Esophagus (tissue), 2 donors: ENCODE measurements around the gene NECTIN4. TPM values are rescaled to one million over a fixed set of nuclear protein-coding genes. Genes with fewer than 3 reads are reported as not detected.

Source experiments
- H3K27ac ChIP-seq, 2 donors: one replicate each; pipeline ENCODE4 v1.5.1; 2013; ENCODE audit warnings: low read depth in 2 of 2, mild to moderate bottlenecking in 2 of 2, inconsistent platforms in 1 of 2, low read length in 1 of 2, moderate library complexity in 1 of 2
- H3K27me3 ChIP-seq, 2 donors: one replicate each; pipeline ENCODE4 v1.6.1; 2013; ENCODE audit warnings: low read length in 2 of 2, control low read depth in 1 of 2, mild to moderate bottlenecking in 1 of 2; ENCODE audit not compliant: insufficient read depth in 2 of 2, control insufficient read depth in 1 of 2
- H3K36me3 ChIP-seq, 2 donors: one replicate each; pipeline ENCODE4 v1.6.1; 2013; ENCODE audit warnings: low read length in 1 of 2; ENCODE audit not compliant: control insufficient read depth in 2 of 2, insufficient read depth in 2 of 2
- H3K4me1 ChIP-seq, 2 donors: one replicate each; pipeline ENCODE4 v1.6.1; 2013; ENCODE audit warnings: low read length in 1 of 2; ENCODE audit not compliant: control insufficient read depth in 2 of 2, insufficient read depth in 2 of 2
- H3K4me3 ChIP-seq, 2 donors: one replicate each; pipeline ENCODE4 v1.5.1; 2013; ENCODE audit warnings: low read length in 2 of 2, mild to moderate bottlenecking in 2 of 2, low read depth in 1 of 2, moderate library complexity in 1 of 2
- H3K9me3 ChIP-seq, 2 donors: one replicate each; pipeline ENCODE4 v1.6.1; 2013; ENCODE audit warnings: mild to moderate bottlenecking in 2 of 2, low read depth in 1 of 2, low read length in 1 of 2, moderate library complexity in 1 of 2; ENCODE audit not compliant: control insufficient read depth in 2 of 2, insufficient read depth in 1 of 2
- WGBS, 2 donors: extraction: QIAGEN DNeasy Blood & Tissue Kit; methylation state at CpG; one replicate each; pipeline ENCODE4 v1.1.7; 2013; 5-methylcytosine and 5-hydroxymethylcytosine counted together
- polyA plus RNA-seq, 2 donors: library from polyadenylated mRNA; stranded (reverse); fragments of 200-250 nt; gene quantifications; one replicate each; pipeline ENCODE4 v1.2.3, GENCODE V29; 2013
- donor health status: healthy with polysubstance abuse.
- donor health status: Bipolar disorder and iron deficiency.

Gene NECTIN4
- 10 to 100 TPM; 44.9 to 80.5 TPM for polyA plus RNA-seq

GRCh38 chr1:161089251-161089924 lies at the start of gene NECTIN4:
TSS of gene NECTIN4 (minus strand) at chr1:161089558. CDS start at chr1:161089296, 262 bp downstream.
- peak within 1 kb of the TSS; percentile 68 to 73 for H3K4me3 ChIP-seq
- H3K4me1 ChIP-seq = peaks cover 0 to 23% of the 10 kb centered on the region in 2 donors
- no peaks in the 10 kb centered on the region for H3K36me3 ChIP-seq
- no peaks in the 10 kb centered on the region for H3K9me3 ChIP-seq
- WGBS, 2 donors = 35 to 47% methylated on average over 22 of the region's 22 CpGs
- H3K27me3 ChIP-seq = no peaks in the 10 kb centered on the region
- peak within 1 kb of the TSS; percentile 94 to 96 for H3K27ac ChIP-seq

GRCh38 chr1:161138431-161138830 lies 49.1 kb upstream of the NECTIN4 start:
- no peaks in the 10 kb centered on the region for H3K9me3 ChIP-seq
- H3K4me3 ChIP-seq = no peak overlapping the region
- H3K36me3 ChIP-seq = no peaks in the 10 kb centered on the region
- H3K27me3 ChIP-seq = no peaks in the 10 kb centered on the region
- 88 to 90% methylated on average over 1 of the region's 1 CpG for WGBS, 2 donors
- no peaks in the 10 kb centered on the region for H3K4me1 ChIP-seq
- H3K27ac ChIP-seq = no peak overlapping the region

GRCh38 chr1:161137881-161138280 lies 48.5 kb upstream of the NECTIN4 start:
- WGBS, 2 donors = 77 to 81% methylated on average over 3 of the region's 3 CpGs
- Histone ChIP-seq H3K4me1 (no peaks in the 10 kb centered on the region), H3K9me3 (no peaks in the 10 kb centered on the region), H3K4me3 (no peak overlapping the region), H3K36me3 (no peaks in the 10 kb centered on the region), H3K27ac (no peak overlapping the region), H3K27me3 (no peaks in the 10 kb centered on the region)

DNA sequence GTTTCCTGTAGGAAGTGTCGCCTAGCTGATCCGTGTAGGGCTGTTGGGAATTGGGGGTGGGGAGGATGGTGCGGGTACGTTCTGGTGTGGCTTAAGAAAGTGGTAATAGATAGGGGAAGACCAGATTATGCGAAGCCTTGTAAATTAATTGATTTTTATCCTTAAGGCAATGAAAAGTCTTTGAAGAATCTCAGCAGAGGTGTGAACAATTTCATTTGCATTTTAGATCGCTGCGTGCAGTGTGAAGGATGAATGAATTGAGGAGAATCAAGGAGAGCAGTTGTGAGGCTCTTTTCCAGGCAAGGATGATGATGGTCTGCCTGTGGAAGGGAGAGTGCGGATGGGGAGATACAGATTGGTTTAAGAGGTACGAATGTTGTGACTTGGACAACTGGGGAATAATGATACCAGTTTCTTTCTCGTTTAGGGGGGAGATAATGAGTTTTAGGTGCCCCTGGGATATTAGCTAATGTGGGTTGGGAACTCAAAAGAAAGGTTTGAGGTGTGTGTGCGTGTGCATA lies 43.9 kb upstream of the NECTIN4 start:
- WGBS, 2 donors = 4% methylated on average over 11 of the region's 11 CpGs
- Histone ChIP-seq H3K36me3 (peaks cover 0 to 4% of the 10 kb centered on the region in 2 donors), H3K4me1 (peaks cover 0 to 2% of the 10 kb centered on the region in 2 donors), H3K27me3 (no peaks in the 10 kb centered on the region), H3K27ac (peak overlapping the region; percentile 91 to 99), H3K4me3 (peak overlapping the region; percentile 81 to 89), H3K9me3 (no peaks in the 10 kb centered on the region)

- 1% methylated on average over 56 to 68 of the region's 68 CpGs for WGBS, 2 donors
- Histone ChIP-seq H3K4me1 (peaks cover 0 to 2% of the 10 kb centered on the region in 2 donors), H3K27ac (peak within 1 kb of the TSS; percentile 91 to 99), H3K27me3 (no peaks in the 10 kb centered on the region), H3K9me3 (no peaks in the 10 kb centered on the region), H3K4me3 (peak within 1 kb of the TSS; percentile 81 to 89), H3K36me3 (peaks cover 0 to 6% of the 10 kb centered on the region in 2 donors)
Observed at GRCh38 chr1:161132410-161133219, 43.3 kb upstream of the NECTIN4 start, which contains the start of gene DEDD. TSS of gene DEDD (minus strand) at chr1:161132667. CDS start at chr1:161124462, 8,205 bp downstream.

DNA sequence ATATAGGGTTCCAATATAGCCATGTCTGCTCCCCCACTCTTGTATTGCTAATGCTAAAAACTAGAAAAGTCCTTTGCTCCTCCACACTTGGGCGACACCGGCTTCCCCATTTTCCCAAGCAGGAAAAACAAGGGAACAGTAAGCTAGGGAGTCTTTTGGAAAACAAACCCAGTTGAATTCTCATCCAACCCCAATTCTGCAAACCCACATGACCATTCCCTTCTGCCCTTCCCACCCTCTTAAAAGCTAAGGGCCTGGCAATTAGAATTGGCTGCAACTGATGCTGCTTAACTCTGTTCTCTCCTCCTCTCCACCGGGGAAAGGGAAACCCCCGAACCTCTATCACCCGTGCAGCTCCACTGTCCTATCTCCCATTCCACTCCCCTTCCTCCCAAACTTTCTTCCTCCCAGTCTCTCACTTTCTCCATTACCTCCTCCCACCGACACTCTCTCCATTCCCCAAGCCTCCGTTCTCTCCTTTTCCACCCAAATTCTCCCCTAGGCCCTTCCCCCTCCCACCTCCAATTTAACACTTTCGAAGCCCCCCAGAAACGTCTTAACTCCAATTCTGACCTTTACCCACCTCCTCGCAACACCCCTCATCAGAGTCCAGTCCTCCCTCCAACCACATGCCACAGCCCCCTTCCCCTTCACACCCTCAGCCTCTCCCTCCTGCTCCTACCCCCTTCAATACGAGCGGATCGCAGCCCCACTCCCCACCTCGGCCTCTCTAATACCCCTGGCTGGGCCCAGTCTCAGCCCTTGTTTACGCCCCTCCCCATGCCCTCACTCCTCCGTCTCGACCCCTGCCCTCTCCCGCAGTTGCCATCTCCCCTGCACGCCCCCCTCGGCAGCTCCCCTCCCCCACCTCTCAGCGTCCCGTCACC lies 42.4 kb upstream of the NECTIN4 start:
- H3K27me3 ChIP-seq = no peaks in the 10 kb centered on the region
- peaks cover under 1 to 6% of the 10 kb centered on the region in 2 donors for H3K36me3 ChIP-seq
- H3K4me3 ChIP-seq = peak overlapping the region; percentile 81 to 89
- 4 to 5% methylated on average over 22 of the region's 22 CpGs for WGBS, 2 donors
- H3K4me1 ChIP-seq = peaks cover 0 to 2% of the 10 kb centered on the region in 2 donors
- no peaks in the 10 kb centered on the region for H3K9me3 ChIP-seq
- peak overlapping the region; percentile 91 to 99 for H3K27ac ChIP-seq

DNA sequence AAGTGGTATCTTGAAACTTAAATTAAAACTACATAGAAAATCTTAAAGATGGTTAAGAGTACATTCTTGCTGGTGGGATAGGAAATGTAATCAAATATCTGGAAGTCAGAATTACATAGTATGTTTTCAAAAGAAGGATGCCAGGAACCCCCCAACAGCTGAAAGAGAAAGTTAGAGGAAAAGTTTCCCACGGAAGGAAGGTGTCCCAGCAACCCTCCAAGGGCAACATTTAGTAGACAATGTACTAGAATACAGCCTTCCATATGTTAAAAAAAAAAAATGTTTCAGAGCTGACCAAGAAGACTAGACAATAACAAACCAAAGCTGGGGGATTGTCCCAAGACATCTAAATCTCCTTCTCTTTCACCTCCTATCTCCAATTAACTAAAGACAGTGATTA lies 40.9 kb upstream of the NECTIN4 start:
- Histone ChIP-seq H3K27me3 (no peaks in the 10 kb centered on the region), H3K4me3 (no peak overlapping the region), H3K36me3 (peaks cover 3 to 6% of the 10 kb centered on the region in 2 donors), H3K27ac (no peak overlapping the region), H3K4me1 (peaks cover 0 to 2% of the 10 kb centered on the region in 2 donors), H3K9me3 (no peaks in the 10 kb centered on the region)
- WGBS, 2 donors = 48 to 56% methylated on average over 1 of the region's 1 CpG

GRCh38 chr1:161128591-161129420 lies 39.4 kb upstream of the NECTIN4 start:
- Histone ChIP-seq H3K4me3 (no peak overlapping the region), H3K4me1 (peaks cover 0 to 2% of the 10 kb centered on the region in 2 donors), H3K27me3 (no peaks in the 10 kb centered on the region), H3K36me3 (peaks cover 11 to 12% of the 10 kb centered on the region in 2 donors), H3K9me3 (peaks cover 0 to 1% of the 10 kb centered on the region in 2 donors), H3K27ac (no peak overlapping the region)
- 92 to 95% methylated on average over 4 of the region's 4 CpGs for WGBS, 2 donors
